GM12891 (cell line): ENCODE data around the gene KEL.

Experiments used
- POLR2AphosphoS5 ChIP-seq: IDR thresholded peaks from 2 replicates; pipeline ENCODE4 v1.6.1; 2011; ENCODE audit warnings: low read depth, low read length, control low read depth
- TAF1 ChIP-seq: IDR thresholded peaks from 2 replicates; pipeline ENCODE4 v1.6.1; 2011; ENCODE audit warnings: low read depth, low read length, control low read depth

GRCh38 chr7:142962991-142963390 is 828 bp upstream of the KEL start:
- no peak for TF ChIP-seq POLR2AphosphoS5
- no peak for TF ChIP-seq TAF1
